H1 (cell line): Measurements from ENCODE around the gene PTPRG. TPM values are rescaled to one million over a fixed set of nuclear protein-coding genes. Genes with fewer than 3 reads are reported as not detected.

Source experiments
- CHD7 ChIP-seq: fragments of 300-600 bp; sonication (generic); IDR thresholded peaks from 2 replicates; pipeline ENCODE4 v1.7.1; 2012; ENCODE audit warnings: low read length, moderate library complexity, mild to moderate bottlenecking, inconsistent platforms; ENCODE audit not compliant: insufficient replicate concordance
- JUN ChIP-seq: IDR thresholded peaks from 2 replicates; pipeline ENCODE4 v1.6.1; 2011; ENCODE audit warnings: low read depth, mild to moderate bottlenecking, improper control_type of control experiment, low read length
- NANOG ChIP-seq: IDR thresholded peaks from 2 replicates; pipeline ENCODE4 v1.6.1; 2011; ENCODE audit warnings: low read length, low read depth, mild to moderate bottlenecking, inconsistent platforms; ENCODE audit not compliant: insufficient read depth, poor library complexity, severe bottlenecking
- PHF8 ChIP-seq: fragments of 200-600 bp; sonication (generic); conservative IDR thresholded peaks from 2 replicates; pipeline ENCODE4 v1.7.1; 2012; ENCODE audit warnings: low read depth, mild to moderate bottlenecking, inconsistent platforms, low read length, moderate library complexity
- polyA plus RNA-seq, 7 experiments: library from polyadenylated mRNA; depleted of rRNA in 3 of 7; stranded (reverse) in 5 of 7; unstranded in 2 of 7; fragments of >200 nt in 5 of 7; fragments of 200-250 nt in 2 of 7; gene quantifications; 1 replicate in 5 of 7; 2 replicates in 1 of 7; 4 replicates in 1 of 7; pipeline versions ENCODE4 v1.2.1 to v1.2.3, GENCODE V29; 2011 to 2013; ENCODE audit warnings: missing spikeins in 2 of 7, mixed read lengths in 2 of 7
- total RNA-seq: library from RNA; stranded (reverse); fragmentation: NEBNext Ultra II Directional; extraction: Animal tissue kit (Norgen Biotek cat#: 25700); gene quantifications from 2 replicates; pipeline ENCODE4 v1.2.1, GENCODE V29; 2021

The PTPRG gene
- total and polyA plus RNA-seq, 2 of the 8 experiments (the other 6 are each of a cell fraction or from before 2014, with no cell fraction given), result 23.3 to 96.2 TPM

- TF ChIP-seq CHD7 (no peak), JUN (no peak), NANOG (no peak), PHF8 (no peak)
These were observed 720.4 kb downstream of the PTPRG start (continued) for GRCh38 chr3:62281726-62282125.
